Measurements from ENCODE around the gene RUFY1.
"Not testable (repeated sequence)": the region's sequence is repeated elsewhere in the genome, so short reads cannot be mapped to it uniquely, and the experiment has no call there.

Gene RUFY1

GRCh38 chr5:179550511-179551342 is at the start of gene RUFY1:
Gene RUFY1, plus strand, starts transcription at chr5:179550554. Its CDS starts 16 bp downstream, at chr5:179550570.
- peak; percentile 55 for DNase-seq (ENCODE audit: low spot score)

- DNase-seq (ENCODE audit: low spot score) = not testable (repeated sequence)
These were observed 48.4 kb upstream of the RUFY1 start for GRCh38 chr5:179501997-179502396.

GRCh38 chr5:179502420-179502819 is 47.9 kb upstream of the RUFY1 start:
- DNase-seq (ENCODE audit: low spot score) = not testable (repeated sequence)

GRCh38 chr5:179504191-179504590 is 46.2 kb upstream of the RUFY1 start:
- DNase-seq (ENCODE audit: low spot score) = no peak

- no peak for DNase-seq (ENCODE audit: low spot score)
These were observed 45.6 kb upstream of the RUFY1 start for GRCh38 chr5:179504600-179505396.

GRCh38 chr5:179505636-179506261 is 44.6 kb upstream of the RUFY1 start:
- DNase-seq (ENCODE audit: low spot score) = no peak

- DNase-seq (ENCODE audit: low spot score) = no peak
These were observed 41.1 kb upstream of the RUFY1 start for GRCh38 chr5:179509239-179509638.

GRCh38 chr5:179509845-179510244 is 40.5 kb upstream of the RUFY1 start:
- DNase-seq (ENCODE audit: low spot score) = no peak

GRCh38 chr5:179512452-179513000 is 37.8 kb upstream of the RUFY1 start:
- DNase-seq (ENCODE audit: low spot score) = no peak

- DNase-seq (ENCODE audit: low spot score) = not testable (repeated sequence)
These were observed 34.9 kb upstream of the RUFY1 start for GRCh38 chr5:179515501-179515900.

GRCh38 chr5:179516221-179516620 is 34.1 kb upstream of the RUFY1 start:
- DNase-seq (ENCODE audit: low spot score) = no peak

- not testable (repeated sequence) for DNase-seq (ENCODE audit: low spot score)
These were observed 32.6 kb upstream of the RUFY1 start for GRCh38 chr5:179517746-179518145.

GRCh38 chr5:179518369-179518768 is 32.0 kb upstream of the RUFY1 start:
- not testable (repeated sequence) for DNase-seq (ENCODE audit: low spot score)

- not testable (repeated sequence) for DNase-seq (ENCODE audit: low spot score)
These were observed 30.8 kb upstream of the RUFY1 start for GRCh38 chr5:179519416-179520070.

GRCh38 chr5:179522107-179522506 is 28.2 kb upstream of the RUFY1 start:
- not testable (repeated sequence) for DNase-seq (ENCODE audit: low spot score)

- DNase-seq (ENCODE audit: low spot score) = no peak
These were observed 23.4 kb upstream of the RUFY1 start for GRCh38 chr5:179526978-179527377.

GRCh38 chr5:179530069-179530998 is 20.0 kb upstream of the RUFY1 start:
- DNase-seq (ENCODE audit: low spot score) = peak; percentile 29

- no peak for DNase-seq (ENCODE audit: low spot score)
These were observed 17.3 kb upstream of the RUFY1 start for GRCh38 chr5:179533024-179533423.

GRCh38 chr5:179533907-179534306 is 16.4 kb upstream of the RUFY1 start:
- no peak for DNase-seq (ENCODE audit: low spot score)

- DNase-seq (ENCODE audit: low spot score) = no peak
These were observed 15.9 kb upstream of the RUFY1 start for GRCh38 chr5:179534431-179534830.

GRCh38 chr5:179536676-179537075 is 13.7 kb upstream of the RUFY1 start:
- DNase-seq (ENCODE audit: low spot score) = no peak

All from kidney capillary endothelial cell (primary cell).